ENCODE measurements around the gene WBP1.
"Not testable (repeated sequence)": the region's sequence is repeated elsewhere in the genome, so short reads cannot be mapped to it uniquely, and the experiment has no call there.

Gene WBP1

DNA sequence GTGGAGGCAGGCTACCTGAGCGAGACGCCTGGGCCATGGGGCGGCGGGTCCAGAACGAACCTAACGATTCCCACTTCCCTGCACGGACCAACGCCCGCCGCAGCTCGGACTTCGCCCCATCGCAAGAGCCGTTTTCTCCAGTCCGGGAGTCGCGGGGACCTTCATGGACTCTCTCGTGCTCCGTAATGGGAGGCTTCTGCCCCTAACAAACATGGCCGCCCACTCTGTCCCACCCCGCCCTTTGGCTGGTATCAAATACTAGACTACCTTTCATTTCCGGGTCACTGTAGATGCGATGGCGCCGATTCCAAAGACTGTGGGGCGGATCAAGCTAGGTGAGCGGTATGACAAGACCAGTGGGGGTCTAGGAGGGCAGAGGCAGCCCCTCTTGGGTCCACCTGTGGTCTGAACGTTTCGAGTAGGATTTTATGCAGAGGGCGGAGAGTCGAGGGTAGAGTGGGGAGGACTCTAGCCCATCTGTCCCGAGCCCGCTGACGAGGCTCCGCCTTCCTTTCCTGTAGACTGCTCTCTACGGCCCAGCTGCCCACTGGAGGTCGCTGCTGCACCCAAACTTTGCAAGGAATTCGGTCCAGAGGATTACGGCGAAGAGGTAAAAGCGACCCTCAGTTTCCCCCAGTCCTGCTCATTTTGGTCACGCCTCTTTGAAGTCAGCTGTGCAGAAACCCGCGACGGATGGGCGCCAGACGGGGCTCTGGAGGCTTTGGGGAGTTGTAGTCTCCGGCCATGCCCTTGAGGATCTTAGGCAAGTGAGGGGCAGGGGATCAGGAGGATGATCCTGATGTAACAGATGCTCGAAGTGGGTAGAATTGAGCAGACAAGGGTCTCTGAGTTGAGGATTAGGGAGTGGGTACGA lies 24.8 kb downstream of the WBP1 start, which contains the start of the genes CCDC142 and TTC31:
CCDC142 (minus strand) TSS at position 198 of the 874 bp plus-strand sequence; CDS start at position 37, 161 bp downstream.
TTC31 (plus strand) TSS at position 281 of the 874 bp plus-strand sequence; CDS start at position 296, 15 bp downstream.
- peak within 1 kb of the TSS; percentile 67 to 98 for H3K9ac ChIP-seq (ENCODE audit: low read depth in 1 of 2, low read length in 2 of 2)

GRCh38 chr2:74483675-74484164 lies 25.5 kb downstream of the WBP1 start:
- H3K9me3 ChIP-seq (ENCODE audit: control insufficient read depth in 1 of 2, low read length in 2 of 2); H3K27ac ChIP-seq (ENCODE audit: low read depth, low read length); H3K27me3 ChIP-seq (ENCODE audit: control insufficient read depth in 1 of 2, insufficient read depth in 2 of 2, low read length in 2 of 2): not testable (repeated sequence)
- Histone ChIP-seq H3K4me3 (ENCODE audit: low read depth in 1 of 2, low read length in 2 of 2) (peak overlapping the region; percentile 92 to 96), H3K4me1 (ENCODE audit: control insufficient read depth in 1 of 2, insufficient read depth in 2 of 2, low read length in 2 of 2) (peaks cover 27 to 36% of the 10 kb centered on the region in 2 donors), H3K9ac (ENCODE audit: low read depth in 1 of 2, low read length in 2 of 2) (peak overlapping the region; percentile 67 to 98), H3K36me3 (ENCODE audit: control insufficient read depth in 1 of 2, insufficient read depth in 2 of 2, low read length in 2 of 2) (peaks cover 0 to 33% of the 10 kb centered on the region in 2 donors)

More for the DNA sequence above, 24.8 kb downstream of the WBP1 start, which contains the start of the genes CCDC142 and TTC31:
- H3K4me3 ChIP-seq (ENCODE audit: low read depth in 1 of 2, low read length in 2 of 2) = peak within 1 kb of the TSS; percentile 92 to 96
- H3K4me1 ChIP-seq (ENCODE audit: control insufficient read depth in 1 of 2, insufficient read depth in 2 of 2, low read length in 2 of 2) = peaks cover 21 to 29% of the 10 kb centered on the region in 2 donors
- H3K9me3 ChIP-seq (ENCODE audit: control insufficient read depth in 1 of 2, low read length in 2 of 2) = no peaks in the 10 kb centered on the region
- peak within 1 kb of the TSS; percentile 84 for H3K27ac ChIP-seq (ENCODE audit: low read depth, low read length)
- H3K27me3 ChIP-seq (ENCODE audit: control insufficient read depth in 1 of 2, insufficient read depth in 2 of 2, low read length in 2 of 2) = no peaks in the 10 kb centered on the region
- H3K36me3 ChIP-seq (ENCODE audit: control insufficient read depth in 1 of 2, insufficient read depth in 2 of 2, low read length in 2 of 2) = peaks cover 0 to 28% of the 10 kb centered on the region in 2 donors

- Histone ChIP-seq H3K27ac (ENCODE audit: low read depth, low read length) (no peak overlapping the region), H3K9ac (ENCODE audit: low read depth in 1 of 2, low read length in 2 of 2) (no peak overlapping the region), H3K9me3 (ENCODE audit: control insufficient read depth in 1 of 2, low read length in 2 of 2) (no peaks in the 10 kb centered on the region), H3K4me1 (ENCODE audit: control insufficient read depth in 1 of 2, insufficient read depth in 2 of 2, low read length in 2 of 2) (peaks cover 25 to 40% of the 10 kb centered on the region in 2 donors), H3K27me3 (ENCODE audit: control insufficient read depth in 1 of 2, insufficient read depth in 2 of 2, low read length in 2 of 2) (no peaks in the 10 kb centered on the region), H3K4me3 (ENCODE audit: low read depth in 1 of 2, low read length in 2 of 2) (no peak overlapping the region), H3K36me3 (ENCODE audit: control insufficient read depth in 1 of 2, insufficient read depth in 2 of 2, low read length in 2 of 2) (peaks cover 5 to 37% of the 10 kb centered on the region in 2 donors)
Observed at GRCh38 chr2:74486141-74486540, 27.9 kb downstream of the WBP1 start.

DNA sequence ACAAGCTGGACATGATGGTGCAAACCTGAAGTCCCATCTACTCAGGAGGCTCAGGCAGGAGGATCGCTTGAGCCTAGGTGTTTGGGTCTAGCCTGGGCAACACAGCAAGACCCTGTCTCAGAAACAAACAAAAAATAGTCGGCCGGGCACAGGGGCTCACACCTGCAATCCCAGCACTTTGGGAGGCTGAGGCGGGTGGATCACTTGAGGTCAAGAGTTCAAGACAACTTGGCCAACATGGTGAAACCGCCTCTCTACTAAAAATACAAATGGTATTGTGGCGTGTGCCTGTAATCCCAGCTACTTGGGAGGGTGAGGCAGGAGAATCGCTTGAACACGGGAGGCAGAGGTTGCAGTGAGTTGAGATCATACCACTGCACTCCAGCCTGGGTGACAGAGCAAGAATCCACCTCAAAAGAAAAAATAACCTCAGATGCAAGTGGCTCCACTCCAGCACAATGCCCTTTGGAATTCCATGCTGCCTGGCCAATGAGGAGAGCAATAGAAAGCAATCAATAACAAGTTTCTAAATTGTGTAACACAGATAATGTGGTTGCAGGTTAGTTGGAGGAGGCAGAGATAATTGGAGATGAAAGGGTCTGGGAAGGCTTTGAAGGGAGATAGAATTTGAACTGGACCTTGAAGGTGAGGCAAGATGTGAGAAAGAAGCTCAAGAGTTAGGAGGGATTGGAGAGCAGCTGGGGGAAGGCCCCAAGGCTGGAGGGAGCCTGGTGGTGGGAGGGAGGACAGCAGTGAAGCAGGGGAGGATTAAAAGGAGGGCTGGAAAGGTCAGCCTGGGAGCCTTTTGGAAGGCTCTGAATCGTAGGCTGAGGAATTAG lies 30.6 kb downstream of the WBP1 start:
- Histone ChIP-seq H3K27ac (ENCODE audit: low read depth, low read length) (no peak overlapping the region), H3K4me1 (ENCODE audit: control insufficient read depth in 1 of 2, insufficient read depth in 2 of 2, low read length in 2 of 2) (peaks cover 17 to 25% of the 10 kb centered on the region in 2 donors), H3K27me3 (ENCODE audit: control insufficient read depth in 1 of 2, insufficient read depth in 2 of 2, low read length in 2 of 2) (no peaks in the 10 kb centered on the region), H3K4me3 (ENCODE audit: low read depth in 1 of 2, low read length in 2 of 2) (peak overlapping the region in 1 of 2 donors; percentile 28), H3K9ac (ENCODE audit: low read depth in 1 of 2, low read length in 2 of 2) (peak overlapping the region; percentile 3 to 47), H3K9me3 (ENCODE audit: control insufficient read depth in 1 of 2, low read length in 2 of 2) (no peaks in the 10 kb centered on the region), H3K36me3 (ENCODE audit: control insufficient read depth in 1 of 2, insufficient read depth in 2 of 2, low read length in 2 of 2) (peaks cover 30 to 64% of the 10 kb centered on the region in 2 donors)

GRCh38 chr2:74489906-74490305 lies 31.7 kb downstream of the WBP1 start:
- Histone ChIP-seq H3K9ac (ENCODE audit: low read depth in 1 of 2, low read length in 2 of 2) (no peak overlapping the region), H3K4me1 (ENCODE audit: control insufficient read depth in 1 of 2, insufficient read depth in 2 of 2, low read length in 2 of 2) (peaks cover 17 to 25% of the 10 kb centered on the region in 2 donors), H3K27ac (ENCODE audit: low read depth, low read length) (no peak overlapping the region), H3K9me3 (ENCODE audit: control insufficient read depth in 1 of 2, low read length in 2 of 2) (no peaks in the 10 kb centered on the region), H3K36me3 (ENCODE audit: control insufficient read depth in 1 of 2, insufficient read depth in 2 of 2, low read length in 2 of 2) (peaks cover 31 to 66% of the 10 kb centered on the region in 2 donors), H3K4me3 (ENCODE audit: low read depth in 1 of 2, low read length in 2 of 2) (no peak overlapping the region), H3K27me3 (ENCODE audit: control insufficient read depth in 1 of 2, insufficient read depth in 2 of 2, low read length in 2 of 2) (no peaks in the 10 kb centered on the region)

DNA sequence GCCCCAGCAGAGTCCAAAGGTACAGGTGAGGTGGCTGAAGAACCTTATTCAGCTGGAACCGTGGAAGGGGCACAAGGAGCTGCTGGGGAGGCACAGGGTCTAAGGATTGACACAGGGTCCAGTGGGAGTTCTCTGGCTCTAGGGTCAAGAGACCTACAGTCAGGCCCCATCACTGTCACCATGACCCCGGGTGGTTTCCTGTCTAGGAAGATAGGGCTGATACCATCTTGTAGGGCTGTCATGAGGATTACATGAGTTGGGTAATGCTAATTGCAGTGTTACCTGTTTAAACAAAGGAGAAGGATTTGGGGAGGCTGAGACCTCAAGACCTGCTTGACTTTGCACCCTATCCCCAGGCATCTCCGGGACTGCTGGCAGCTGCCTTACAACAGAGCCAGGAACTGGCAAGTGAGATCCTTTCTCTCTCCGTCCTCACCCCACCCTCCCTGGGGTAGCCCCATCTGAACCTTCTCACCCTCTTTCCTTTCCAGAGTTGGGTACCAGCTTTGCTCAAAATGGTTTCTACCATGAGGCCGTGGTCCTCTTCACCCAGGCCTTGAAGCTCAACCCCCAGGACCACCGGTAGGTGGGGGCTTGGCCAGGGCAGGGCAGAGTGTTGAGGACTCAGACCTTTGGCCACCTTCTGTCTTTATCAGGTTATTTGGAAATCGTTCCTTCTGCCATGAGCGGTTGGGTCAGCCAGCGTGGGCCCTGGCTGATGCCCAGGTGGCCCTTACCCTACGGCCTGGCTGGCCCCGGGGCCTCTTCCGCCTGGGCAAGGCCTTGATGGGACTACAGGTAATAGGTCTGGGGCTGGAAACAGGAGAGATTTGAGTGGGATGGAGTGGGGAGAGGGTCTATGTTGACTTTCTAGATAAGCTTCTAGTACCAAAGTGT lies 33.7 kb downstream of the WBP1 start:
- Histone ChIP-seq H3K27ac (ENCODE audit: low read depth, low read length) (no peak overlapping the region), H3K4me1 (ENCODE audit: control insufficient read depth in 1 of 2, insufficient read depth in 2 of 2, low read length in 2 of 2) (peaks cover 17 to 25% of the 10 kb centered on the region in 2 donors), H3K4me3 (ENCODE audit: low read depth in 1 of 2, low read length in 2 of 2) (no peak overlapping the region), H3K9me3 (ENCODE audit: control insufficient read depth in 1 of 2, low read length in 2 of 2) (no peaks in the 10 kb centered on the region), H3K27me3 (ENCODE audit: control insufficient read depth in 1 of 2, insufficient read depth in 2 of 2, low read length in 2 of 2) (no peaks in the 10 kb centered on the region), H3K9ac (ENCODE audit: low read depth in 1 of 2, low read length in 2 of 2) (no peak overlapping the region), H3K36me3 (ENCODE audit: control insufficient read depth in 1 of 2, insufficient read depth in 2 of 2, low read length in 2 of 2) (peaks cover 31 to 53% of the 10 kb centered on the region in 2 donors)

DNA sequence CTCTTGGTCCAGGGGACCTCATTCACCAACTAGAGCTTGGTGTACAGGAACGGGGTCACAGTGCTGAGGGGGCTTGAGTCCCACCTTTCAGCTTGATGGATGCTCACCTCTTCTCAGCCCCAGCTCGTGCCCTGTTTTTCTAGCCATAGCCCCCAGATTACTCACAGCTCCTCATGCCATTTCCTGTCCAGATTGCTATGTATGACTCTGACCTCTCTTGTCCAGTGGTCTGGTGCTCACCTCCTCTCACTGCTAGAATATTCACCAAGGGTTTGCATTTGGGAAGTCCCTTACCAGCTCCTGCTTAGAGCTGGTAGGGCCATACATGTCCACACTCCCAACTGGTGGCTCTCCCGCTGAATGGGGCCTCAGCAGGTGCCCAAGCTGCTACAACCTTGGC lies 35.3 kb downstream of the WBP1 start:
- Histone ChIP-seq H3K9me3 (ENCODE audit: control insufficient read depth in 1 of 2, low read length in 2 of 2) (no peaks in the 10 kb centered on the region), H3K9ac (ENCODE audit: low read depth in 1 of 2, low read length in 2 of 2) (no peak overlapping the region), H3K27ac (ENCODE audit: low read depth, low read length) (no peak overlapping the region), H3K4me1 (ENCODE audit: control insufficient read depth in 1 of 2, insufficient read depth in 2 of 2, low read length in 2 of 2) (peaks cover 15 to 33% of the 10 kb centered on the region in 2 donors), H3K4me3 (ENCODE audit: low read depth in 1 of 2, low read length in 2 of 2) (no peak overlapping the region), H3K36me3 (ENCODE audit: control insufficient read depth in 1 of 2, insufficient read depth in 2 of 2, low read length in 2 of 2) (peaks cover 31 to 43% of the 10 kb centered on the region in 2 donors), H3K27me3 (ENCODE audit: control insufficient read depth in 1 of 2, insufficient read depth in 2 of 2, low read length in 2 of 2) (peaks cover 0 to 5% of the 10 kb centered on the region in 2 donors)

DNA sequence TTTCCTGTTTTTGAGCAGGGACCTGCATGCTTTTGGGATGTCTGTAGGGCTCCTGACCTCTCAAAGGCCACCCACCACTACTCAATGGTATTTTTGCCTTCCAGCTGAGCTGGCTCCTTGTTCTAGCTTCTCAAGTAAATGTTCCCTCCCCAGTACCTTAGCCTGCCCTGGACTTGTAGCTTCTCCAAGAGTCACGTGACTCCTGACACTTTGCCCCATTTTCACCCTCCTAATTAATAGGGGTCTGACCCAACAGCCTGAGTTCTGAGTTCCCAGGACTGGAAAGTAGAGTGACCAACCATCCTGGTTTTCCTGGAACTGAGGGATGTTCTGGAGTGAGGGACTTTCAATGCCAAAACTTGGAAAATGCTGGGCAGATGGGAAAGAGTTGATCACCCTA lies 37.2 kb downstream of the WBP1 start:
- H3K9me3 ChIP-seq (ENCODE audit: control insufficient read depth in 1 of 2, low read length in 2 of 2) = no peaks in the 10 kb centered on the region
- peaks cover 31 to 38% of the 10 kb centered on the region in 2 donors for H3K36me3 ChIP-seq (ENCODE audit: control insufficient read depth in 1 of 2, insufficient read depth in 2 of 2, low read length in 2 of 2)
- H3K27ac ChIP-seq (ENCODE audit: low read depth, low read length) = no peak overlapping the region
- H3K4me1 ChIP-seq (ENCODE audit: control insufficient read depth in 1 of 2, insufficient read depth in 2 of 2, low read length in 2 of 2) = peaks cover 21 to 34% of the 10 kb centered on the region in 2 donors
- H3K9ac ChIP-seq (ENCODE audit: low read depth in 1 of 2, low read length in 2 of 2) = no peak overlapping the region
- H3K4me3 ChIP-seq (ENCODE audit: low read depth in 1 of 2, low read length in 2 of 2) = no peak overlapping the region
- H3K27me3 ChIP-seq (ENCODE audit: control insufficient read depth in 1 of 2, insufficient read depth in 2 of 2, low read length in 2 of 2) = peaks cover 0 to 12% of the 10 kb centered on the region in 2 donors
